Activated naive CD8-positive, alpha-beta T cell treated with anti-CD3 and anti-CD28 coated beads, Interleukin-2, amount 50 U/mL, for 16 hours (primary cell): ENCODE measurements around the gene RIPOR1.

Source experiments
- DNase-seq: peaks from one replicate; pipeline ENCODE4 v3.0.0-alpha.2; 2020; ENCODE audit warnings: low read depth, low spot score

Gene RIPOR1

GRCh38 chr16:67558859-67559258 lies 30.2 kb downstream of the RIPOR1 start:
- no peak for DNase-seq

DNA sequence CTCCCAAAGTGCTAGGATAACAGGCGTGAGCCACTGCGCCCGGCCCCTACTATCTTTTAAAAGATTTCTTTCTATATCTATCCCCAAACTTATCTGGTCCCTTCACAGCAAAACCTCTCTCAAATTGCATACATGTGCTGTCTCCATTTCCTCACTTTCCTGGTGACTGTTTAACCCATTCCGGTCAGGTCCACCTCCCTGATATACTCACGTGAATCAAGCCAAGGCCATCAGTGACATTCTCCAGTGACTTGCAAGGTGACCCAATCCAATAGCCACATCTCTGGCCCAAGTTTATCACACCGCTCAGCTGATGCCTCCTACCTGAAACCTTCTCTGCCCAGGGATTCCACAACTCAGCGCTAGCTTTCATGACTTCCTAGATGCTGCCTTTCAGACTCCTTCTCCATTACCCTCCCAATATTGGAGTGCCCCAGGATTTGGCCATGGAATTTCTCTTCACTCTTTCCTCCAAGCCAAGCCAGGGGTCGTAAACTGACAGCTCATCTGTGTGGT lies 32.3 kb downstream of the RIPOR1 start:
- no peak for DNase-seq

DNA sequence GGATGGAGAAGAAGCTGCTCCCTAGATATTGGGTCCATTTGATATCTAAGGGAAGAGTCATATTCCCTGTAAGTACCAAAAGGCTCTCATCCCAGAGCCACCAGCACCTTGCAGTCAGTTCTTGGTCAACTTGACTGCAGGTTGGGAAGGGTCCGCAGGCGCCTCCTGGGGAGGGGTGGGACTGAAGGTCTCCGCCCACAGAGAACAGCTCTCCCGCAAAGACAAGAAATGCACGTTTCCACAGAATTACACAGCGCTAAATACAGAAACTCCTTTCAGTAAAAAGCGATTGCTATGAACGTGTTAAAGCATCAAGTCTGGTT lies 32.8 kb downstream of the RIPOR1 start:
- no peak for DNase-seq

- peak; percentile 92 for DNase-seq
These were observed 33.3 kb downstream of the RIPOR1 start for GRCh38 chr16:67561824-67562525.

GRCh38 chr16:67562526-67562917 lies 33.9 kb downstream of the RIPOR1 start, which contains the start of gene CTCF:
TSS of gene CTCF (plus strand) at chr16:67562526. CDS start at chr16:67610833, 48,307 bp downstream.
- peak; percentile 56 for DNase-seq

- DNase-seq = peak; percentile 21
These were observed 34.5 kb downstream of the RIPOR1 start for GRCh38 chr16:67562918-67563707.

DNA sequence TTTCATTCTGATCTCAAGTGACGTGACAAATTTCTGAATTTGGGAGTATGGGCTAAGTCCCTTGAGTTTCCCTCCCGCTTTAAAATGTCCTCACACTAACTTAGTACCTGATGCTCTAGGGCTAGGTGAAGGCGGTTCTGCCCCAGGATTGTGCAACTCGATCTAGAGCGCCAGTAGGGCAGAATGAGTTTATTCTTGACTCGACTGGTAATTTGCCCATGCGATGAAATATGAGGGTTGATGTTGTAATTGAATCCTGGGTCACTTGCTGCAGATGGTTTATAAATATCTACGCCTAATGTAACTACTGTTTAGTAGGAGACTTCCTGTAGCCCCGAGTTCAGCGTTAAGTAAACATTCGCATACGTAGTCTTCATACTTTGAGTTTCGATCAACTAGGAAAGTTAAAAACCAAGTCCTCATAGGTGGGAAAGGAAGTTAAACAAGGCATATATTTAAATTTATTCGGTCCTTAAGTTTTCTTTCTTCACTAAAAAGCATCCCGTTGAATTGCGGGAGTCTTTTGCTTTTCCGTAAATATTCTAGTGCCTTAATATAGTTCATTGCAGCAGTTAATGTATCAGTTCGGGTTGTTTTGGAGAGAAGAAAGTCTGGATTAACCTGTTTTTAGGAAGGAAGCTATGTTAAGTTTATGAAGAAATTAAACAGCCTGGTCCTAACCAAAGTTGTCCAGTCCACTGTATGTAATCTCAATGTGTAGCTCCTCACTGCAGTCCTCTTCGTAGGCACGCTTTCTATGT lies 35.3 kb downstream of the RIPOR1 start:
- no peak for DNase-seq

DNA sequence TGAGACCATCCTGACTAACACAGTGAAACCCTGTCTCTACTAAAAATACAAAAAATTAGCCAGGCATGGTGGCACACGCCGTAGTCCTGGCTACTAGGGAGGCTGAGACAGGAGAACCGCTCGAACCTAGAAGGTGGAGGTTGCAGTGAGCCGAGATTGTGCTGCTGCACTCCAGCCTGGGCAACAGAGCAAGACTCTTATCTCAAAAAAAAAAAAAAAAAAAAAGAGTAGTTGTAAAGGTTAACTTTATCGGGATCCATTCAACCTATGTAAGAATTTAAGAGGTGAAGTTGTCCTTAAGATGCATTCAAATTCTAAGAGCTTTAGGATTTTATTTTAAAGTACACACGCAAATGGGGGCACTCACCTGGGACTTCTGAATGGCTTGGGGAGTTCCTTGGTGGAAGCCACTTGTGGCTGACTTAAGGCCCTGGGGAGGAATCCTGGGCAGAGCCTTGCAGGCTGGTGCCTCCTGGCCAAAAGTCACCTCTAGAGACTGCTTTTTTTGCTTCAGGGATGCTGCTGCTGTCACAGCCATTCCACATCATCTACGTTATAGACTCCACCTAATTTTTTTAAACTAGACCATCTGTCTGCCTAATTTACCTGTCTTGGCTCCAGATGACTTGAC lies 37.0 kb downstream of the RIPOR1 start:
- DNase-seq = no peak

DNA sequence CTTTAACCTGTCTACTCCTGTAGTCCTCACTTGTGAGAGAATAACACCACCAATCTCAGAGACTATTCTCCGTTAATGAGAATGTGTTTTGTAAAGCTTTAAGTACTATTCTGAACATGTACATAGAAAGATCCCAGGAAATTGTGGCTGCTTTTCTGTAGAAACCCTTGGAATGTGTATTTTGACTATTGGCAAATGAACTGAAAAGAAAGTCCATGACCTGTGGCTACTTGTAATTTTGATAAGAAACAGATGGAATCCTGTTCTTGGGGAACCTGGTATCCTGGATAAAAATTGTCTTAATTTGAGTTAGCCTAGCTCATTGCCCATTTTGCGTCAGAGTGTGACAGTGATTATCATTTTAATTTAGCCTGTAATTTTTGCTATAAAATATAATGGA lies 42.8 kb downstream of the RIPOR1 start:
- DNase-seq = no peak

DNA sequence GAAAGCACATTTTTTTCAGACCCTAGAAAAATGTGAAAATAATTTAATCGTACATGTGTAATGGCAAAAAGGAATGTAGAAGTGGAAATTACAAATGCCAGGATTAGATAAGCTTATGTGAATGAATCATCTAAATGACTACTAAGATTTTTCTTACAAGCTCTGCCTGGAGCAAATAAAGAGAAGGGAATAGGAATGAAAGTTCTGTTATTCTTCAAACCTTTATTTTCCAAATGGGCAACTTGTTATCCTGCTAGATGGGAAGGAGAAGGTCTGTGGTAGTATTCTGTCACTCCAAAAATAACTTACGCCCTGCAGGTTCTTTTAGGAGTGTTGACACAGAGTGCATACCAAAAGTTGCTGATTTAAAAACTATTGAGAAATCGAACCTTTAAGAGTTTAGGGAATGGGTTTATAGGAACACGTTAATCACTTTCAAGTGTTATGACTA lies 43.4 kb downstream of the RIPOR1 start:
- no peak for DNase-seq

DNA sequence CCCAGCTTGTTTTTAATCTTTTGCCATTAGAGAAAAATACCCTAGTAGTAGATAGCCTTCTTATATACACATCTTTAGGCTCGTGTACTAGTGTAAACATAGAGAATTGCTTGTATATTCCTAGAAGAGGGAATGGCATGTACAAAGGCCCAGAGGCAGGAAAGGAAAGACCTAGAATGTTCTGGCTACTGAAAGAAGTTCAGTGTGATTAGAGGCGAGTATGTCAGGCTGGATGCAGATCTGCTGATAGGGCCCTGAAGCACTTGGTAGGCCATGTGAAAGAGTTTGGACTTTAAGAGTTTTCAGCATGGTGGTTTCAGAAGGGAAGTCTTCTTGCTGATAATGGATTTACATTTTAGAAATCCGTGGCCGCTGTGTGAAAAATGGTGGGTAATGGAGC lies 51.1 kb downstream of the RIPOR1 start:
- no peak for DNase-seq

- DNase-seq = no peak
These were observed 51.6 kb downstream of the RIPOR1 start for GRCh38 chr16:67580202-67580601.

DNA sequence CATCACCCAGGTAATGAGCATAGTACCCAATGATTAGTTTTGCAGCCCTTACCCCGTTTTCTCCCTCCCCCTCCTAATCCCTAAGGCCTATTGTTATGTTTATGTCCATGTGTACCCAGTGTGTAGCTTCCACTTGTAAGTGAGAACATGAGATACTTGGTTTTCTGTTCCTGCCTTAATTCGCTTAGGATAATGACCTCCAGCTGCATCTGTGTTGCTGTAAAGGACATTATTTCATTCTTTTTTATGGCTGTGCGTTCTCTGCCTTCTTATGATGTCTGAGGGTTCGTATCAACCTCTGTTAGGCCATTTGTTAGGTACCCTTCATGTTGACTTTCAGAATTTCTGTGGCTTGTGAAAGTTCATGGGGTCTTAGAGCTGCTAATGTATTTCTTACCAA lies 64.7 kb downstream of the RIPOR1 start:
- DNase-seq = no peak

DNA sequence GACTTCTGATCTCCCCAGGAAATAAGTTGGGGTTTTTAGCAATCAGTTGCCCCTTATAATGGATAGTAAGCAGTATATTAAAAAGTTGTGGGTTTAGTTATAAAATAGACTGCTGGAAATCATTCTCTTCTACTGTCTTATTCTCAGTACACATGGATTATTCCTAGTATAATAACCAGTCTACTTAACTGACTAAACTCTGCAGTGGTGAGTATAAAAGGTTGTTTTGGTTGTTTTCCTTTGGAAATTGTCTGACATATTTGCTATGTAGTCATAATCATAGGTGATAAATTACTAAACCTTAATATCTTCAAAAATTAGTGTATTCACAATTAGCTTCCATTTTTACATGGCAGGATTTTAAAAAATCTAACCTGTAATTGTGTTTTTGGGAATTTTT lies 65.1 kb downstream of the RIPOR1 start:
- DNase-seq = no peak

DNA sequence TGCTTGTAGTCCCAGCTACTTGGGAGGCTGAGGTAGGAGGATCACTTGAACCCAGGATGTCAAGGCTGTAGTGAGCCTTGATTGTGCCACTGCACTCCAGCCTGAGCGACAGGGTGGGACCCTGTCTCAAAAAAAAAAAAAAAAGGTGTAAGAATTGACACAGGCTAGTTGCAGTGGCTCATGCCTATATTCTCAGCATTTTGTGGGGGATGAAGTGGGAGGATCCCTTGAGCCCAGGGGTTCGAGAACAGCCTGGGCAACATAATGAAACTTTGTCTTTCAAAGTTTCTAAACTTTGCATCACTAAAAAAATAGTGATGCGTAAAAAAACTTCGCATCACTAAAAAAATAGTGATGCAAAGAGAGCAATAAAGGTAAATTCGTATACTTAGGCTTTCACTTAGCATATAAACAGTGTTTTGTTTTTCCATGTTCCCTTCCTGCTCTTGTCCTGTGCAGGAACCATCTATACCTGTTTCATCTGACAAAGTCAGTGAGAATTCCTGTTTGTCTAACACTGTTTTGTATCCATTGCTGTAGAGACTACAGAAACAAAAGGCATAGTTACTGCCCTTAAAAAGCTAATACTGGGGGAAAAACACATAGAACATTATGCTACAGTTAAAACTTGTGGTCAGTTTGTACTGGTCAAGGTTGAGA lies 65.8 kb downstream of the RIPOR1 start:
- no peak for DNase-seq

- no peak for DNase-seq
These were observed 66.3 kb downstream of the RIPOR1 start for GRCh38 chr16:67594956-67595355.
